Activated CD4-positive, alpha-beta T cell treated with anti-CD3 and anti-CD28 coated beads, Interleukin-2, amount 10 ng/mL, durations not matched to agents 24 days and 14 days (primary cell): ENCODE measurements around the gene PWWP2B. TPM values are rescaled to one million over a fixed set of nuclear protein-coding genes. Genes with fewer than 3 reads are reported as not detected.
A peak's percentile ranks its signal among the peaks of the same experiment; 100 is the strongest.

Experiments used
- DNase-seq: peaks from one replicate; pipeline ENCODE4 v3.0.0; 2022
- H3K27ac Mint-ChIP-seq: one replicate; pipeline ENCODE4 v1.8.0; 2022; ENCODE audit warnings: mild to moderate bottlenecking, mixed read lengths
- H3K27me3 Mint-ChIP-seq: one replicate; pipeline ENCODE4 v1.8.0; 2022; ENCODE audit warnings: mixed read lengths
- H3K36me3 Mint-ChIP-seq: one replicate; pipeline ENCODE4 v1.8.0; 2022; ENCODE audit warnings: low read depth, mild to moderate bottlenecking, mixed read lengths
- H3K4me1 Mint-ChIP-seq: one replicate; pipeline ENCODE4 v1.8.0; 2021; ENCODE audit warnings: mixed read lengths
- H3K4me3 Mint-ChIP-seq: one replicate; pipeline ENCODE4 v1.8.0; 2022; ENCODE audit warnings: mild to moderate bottlenecking, moderate library complexity, mixed read lengths
- H3K9me3 Mint-ChIP-seq: one replicate; pipeline ENCODE4 v1.8.0; 2021; ENCODE audit warnings: mixed read lengths
- intact Hi-C: fragments of 100-400 bp; cut with micrococcal nuclease; formaldehyde crosslinking; loops from one replicate; pipeline ENCODE4 v1.15.1; 2023
- total RNA-seq: library from RNA; stranded (reverse); gene quantifications from 2 replicates; pipeline ENCODE4 v1.2.3, GENCODE V29; 2022

PWWP2B gene
- total RNA-seq, 1 donor from 2014 or later = 4.9 TPM

- peaks cover 2% of the 10 kb centered on the region for H3K4me1 Mint-ChIP-seq
- H3K9me3 Mint-ChIP-seq = no peaks in the 10 kb centered on the region
- no peaks in the 10 kb centered on the region for H3K27me3 Mint-ChIP-seq
- H3K4me3 Mint-ChIP-seq = no peak overlapping the region
- intact Hi-C loops = no loop called here
- no peak for DNase-seq
- H3K27ac Mint-ChIP-seq = no peak overlapping the region
- H3K36me3 Mint-ChIP-seq = no peaks in the 10 kb centered on the region
Measured at GRCh38 chr10:132356621-132357195, 40.3 kb upstream of the PWWP2B start.

- intact Hi-C loops = no loop called here
- H3K9me3 Mint-ChIP-seq = no peaks in the 10 kb centered on the region
- no peaks in the 10 kb centered on the region for H3K36me3 Mint-ChIP-seq
- no peak overlapping the region for H3K27ac Mint-ChIP-seq
- H3K4me3 Mint-ChIP-seq = no peak overlapping the region
- peaks cover 2% of the 10 kb centered on the region for H3K4me1 Mint-ChIP-seq
- H3K27me3 Mint-ChIP-seq = no peaks in the 10 kb centered on the region
- no peak for DNase-seq
Measured at GRCh38 chr10:132357286-132358058, 39.5 kb upstream of the PWWP2B start.

- intact Hi-C loops = no loop called here
- Mint-ChIP-seq H3K36me3 (peaks cover 5% of the 10 kb centered on the region), H3K27me3 (no peaks in the 10 kb centered on the region), H3K27ac (no peak overlapping the region), H3K4me3 (no peak overlapping the region), H3K4me1 (peaks cover 4% of the 10 kb centered on the region), H3K9me3 (peaks cover 5% of the 10 kb centered on the region)
- no peak for DNase-seq
Measured at GRCh38 chr10:132359305-132360040, 37.5 kb upstream of the PWWP2B start.

- Mint-ChIP-seq H3K36me3 (peaks cover 9% of the 10 kb centered on the region), H3K4me3 (no peak overlapping the region), H3K4me1 (peaks cover 8% of the 10 kb centered on the region), H3K27ac (no peak overlapping the region), H3K9me3 (peaks cover 10% of the 10 kb centered on the region), H3K27me3 (peaks cover 2% of the 10 kb centered on the region)
- intact Hi-C loops = no loop called here
- peak; percentile 71 for DNase-seq
Measured at GRCh38 chr10:132360766-132361447, 36.1 kb upstream of the PWWP2B start.

- DNase-seq = no peak
- Mint-ChIP-seq H3K4me1 (peaks cover 8% of the 10 kb centered on the region), H3K27ac (no peak overlapping the region), H3K4me3 (no peak overlapping the region), H3K9me3 (peaks cover 10% of the 10 kb centered on the region), H3K36me3 (peaks cover 9% of the 10 kb centered on the region), H3K27me3 (peaks cover 2% of the 10 kb centered on the region)
- intact Hi-C loops = no loop called here
Measured at GRCh38 chr10:132361581-132362101, 35.4 kb upstream of the PWWP2B start.

- H3K27me3 Mint-ChIP-seq = peaks cover 2% of the 10 kb centered on the region
- peaks cover 9% of the 10 kb centered on the region for H3K36me3 Mint-ChIP-seq
- peaks cover 8% of the 10 kb centered on the region for H3K4me1 Mint-ChIP-seq
- intact Hi-C loops = no loop called here
- DNase-seq = no peak
- no peak overlapping the region for H3K4me3 Mint-ChIP-seq
- peak overlapping the region; percentile 1 for H3K27ac Mint-ChIP-seq
- H3K9me3 Mint-ChIP-seq = peaks cover 10% of the 10 kb centered on the region
Measured at GRCh38 chr10:132362151-132362611, 34.8 kb upstream of the PWWP2B start.

- Mint-ChIP-seq H3K9me3 (peaks cover 10% of the 10 kb centered on the region), H3K27ac (no peak overlapping the region), H3K4me1 (peaks cover 8% of the 10 kb centered on the region), H3K36me3 (peaks cover 9% of the 10 kb centered on the region), H3K4me3 (no peak overlapping the region), H3K27me3 (peaks cover 2% of the 10 kb centered on the region)
- DNase-seq = no peak
- intact Hi-C loops = no loop called here
Measured at GRCh38 chr10:132363376-132363775, 33.6 kb upstream of the PWWP2B start.

- peaks cover 2% of the 10 kb centered on the region for H3K27me3 Mint-ChIP-seq
- H3K4me3 Mint-ChIP-seq = peak overlapping the region; percentile 59
- peak overlapping the region; percentile 77 for H3K27ac Mint-ChIP-seq
- intact Hi-C loops = loop anchor here (2.0 kb wide), 1 partner anchor 23 kb away; no protein-coding TSS in a partner anchor
- no peak for DNase-seq
- peaks cover 10% of the 10 kb centered on the region for H3K9me3 Mint-ChIP-seq
- peaks cover 9% of the 10 kb centered on the region for H3K36me3 Mint-ChIP-seq
- peaks cover 8% of the 10 kb centered on the region for H3K4me1 Mint-ChIP-seq
Measured at GRCh38 chr10:132363921-132364593, 32.9 kb upstream of the PWWP2B start.

- H3K4me3 Mint-ChIP-seq = peak overlapping the region; percentile 59
- peaks cover 8% of the 10 kb centered on the region for H3K4me1 Mint-ChIP-seq
- peaks cover 2% of the 10 kb centered on the region for H3K27me3 Mint-ChIP-seq
- peaks cover 10% of the 10 kb centered on the region for H3K9me3 Mint-ChIP-seq
- H3K36me3 Mint-ChIP-seq = peaks cover 9% of the 10 kb centered on the region
- no peak for DNase-seq
- peak overlapping the region; percentile 77 for H3K27ac Mint-ChIP-seq
- intact Hi-C loops = loop anchor here (2.0 kb wide), 1 partner anchor 22 kb away; no protein-coding TSS in a partner anchor
Measured at GRCh38 chr10:132364594-132364970, 32.4 kb upstream of the PWWP2B start.

- no peak for DNase-seq
- intact Hi-C loops = loop anchor here (2.0 kb wide), 1 partner anchor 22 kb away; no protein-coding TSS in a partner anchor
- Mint-ChIP-seq H3K36me3 (peaks cover 9% of the 10 kb centered on the region), H3K27me3 (peaks cover 2% of the 10 kb centered on the region), H3K4me3 (no peak overlapping the region), H3K4me1 (peaks cover 8% of the 10 kb centered on the region), H3K9me3 (peaks cover 10% of the 10 kb centered on the region), H3K27ac (peak overlapping the region; percentile 77)
Measured at GRCh38 chr10:132365102-132365501, 31.9 kb upstream of the PWWP2B start.

- Mint-ChIP-seq H3K27me3 (peaks cover 2% of the 10 kb centered on the region), H3K4me1 (peaks cover 8% of the 10 kb centered on the region), H3K4me3 (no peak overlapping the region), H3K9me3 (peaks cover 10% of the 10 kb centered on the region), H3K27ac (no peak overlapping the region), H3K36me3 (peaks cover 9% of the 10 kb centered on the region)
- DNase-seq = no peak
- intact Hi-C loops = no loop called here
Measured at GRCh38 chr10:132366006-132366405, 31.0 kb upstream of the PWWP2B start.

- intact Hi-C loops = no loop called here
- H3K4me3 Mint-ChIP-seq = no peak overlapping the region
- peaks cover 8% of the 10 kb centered on the region for H3K4me1 Mint-ChIP-seq
- DNase-seq = no peak
- peaks cover 10% of the 10 kb centered on the region for H3K9me3 Mint-ChIP-seq
- peaks cover 9% of the 10 kb centered on the region for H3K36me3 Mint-ChIP-seq
- H3K27ac Mint-ChIP-seq = no peak overlapping the region
- peaks cover 2% of the 10 kb centered on the region for H3K27me3 Mint-ChIP-seq
Measured at GRCh38 chr10:132366499-132366898, 30.5 kb upstream of the PWWP2B start.

GRCh38 chr10:132368391-132368790 is 28.6 kb upstream of the PWWP2B start:
- H3K9me3 Mint-ChIP-seq = peaks cover 10% of the 10 kb centered on the region
- H3K4me3 Mint-ChIP-seq = no peak overlapping the region
- H3K36me3 Mint-ChIP-seq = peaks cover 9% of the 10 kb centered on the region
- intact Hi-C loops = no loop called here
- no peak overlapping the region for H3K27ac Mint-ChIP-seq
- H3K27me3 Mint-ChIP-seq = peaks cover 4% of the 10 kb centered on the region
- H3K4me1 Mint-ChIP-seq = peaks cover 11% of the 10 kb centered on the region
- DNase-seq = no peak
